ENCODE results near the gene CDC27.

GRCh38 chr17:47199627-47200324, 10.7 kb upstream of the CDC27 start:
- TF ChIP-seq CTCF (IDR thresholded peaks at IDR 0.05) (no peak), POLR2A (IDR thresholded peaks at IDR 0.05) (no peak)
